HG02840 (cell line): Measurements from ENCODE around the gene UVSSA.
"Not testable (repeated sequence)": the region's sequence is repeated elsewhere in the genome, so short reads cannot be mapped to it uniquely, and the experiment has no call there.

ENCODE experiments used
- ATAC-seq: cut with Tn5 transposase; IDR thresholded peaks from one replicate; pipeline ENCODE4 v1.9.1; 2021; ENCODE audit warnings: mild to moderate bottlenecking, moderate library complexity, moderate number of reproducible peaks; ENCODE audit not compliant: unreplicated experiment, low FRiP score

Gene UVSSA

DNA sequence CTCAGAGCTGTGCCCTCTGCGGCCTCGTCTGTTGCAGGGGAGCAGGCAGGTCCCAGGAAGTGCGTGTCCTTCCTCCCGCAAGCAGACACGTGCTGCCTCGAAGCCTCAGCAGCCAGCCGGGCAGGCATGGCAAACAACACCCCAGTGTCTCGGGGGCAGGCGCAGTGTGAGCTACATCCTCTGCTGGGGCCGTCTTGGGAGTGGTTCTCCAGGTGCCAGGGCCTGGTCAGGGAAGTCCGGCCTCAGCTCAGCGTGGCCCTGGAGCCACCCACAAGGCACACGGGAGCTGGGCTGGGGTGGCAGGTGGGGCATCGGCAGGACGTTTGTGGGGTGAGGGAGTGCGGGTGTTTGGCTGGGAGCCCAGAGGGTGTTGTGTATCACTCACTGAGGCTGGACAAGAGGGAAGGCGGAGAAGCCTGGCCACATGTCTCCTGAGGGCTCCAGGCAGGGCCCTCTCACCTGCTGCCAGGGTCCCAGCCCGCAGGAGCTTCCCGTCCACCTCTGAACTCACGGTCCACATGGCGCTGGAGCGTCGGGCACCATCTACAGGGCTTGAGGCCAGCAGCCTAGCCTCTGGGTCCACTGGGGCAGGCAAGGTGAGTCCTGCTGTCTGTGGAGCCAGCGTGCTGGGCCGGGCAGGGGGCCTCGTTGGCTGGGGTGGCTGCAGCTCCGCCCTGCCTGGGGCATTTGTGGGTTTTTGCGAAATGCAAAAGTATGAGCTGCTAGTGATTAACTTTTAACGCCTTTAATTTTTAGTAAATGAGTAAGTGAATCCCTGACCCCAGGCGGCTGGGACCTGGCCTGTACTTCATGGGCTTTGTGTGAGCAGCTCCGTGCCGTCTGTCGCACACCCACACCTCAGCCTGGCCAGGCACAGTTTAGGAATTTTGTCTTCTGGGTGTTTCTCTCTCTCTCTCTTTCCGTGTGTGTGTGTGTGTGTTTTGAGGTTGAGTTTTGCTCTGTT, 17.3 kb upstream of the UVSSA start:
- no peak for ATAC-seq

DNA sequence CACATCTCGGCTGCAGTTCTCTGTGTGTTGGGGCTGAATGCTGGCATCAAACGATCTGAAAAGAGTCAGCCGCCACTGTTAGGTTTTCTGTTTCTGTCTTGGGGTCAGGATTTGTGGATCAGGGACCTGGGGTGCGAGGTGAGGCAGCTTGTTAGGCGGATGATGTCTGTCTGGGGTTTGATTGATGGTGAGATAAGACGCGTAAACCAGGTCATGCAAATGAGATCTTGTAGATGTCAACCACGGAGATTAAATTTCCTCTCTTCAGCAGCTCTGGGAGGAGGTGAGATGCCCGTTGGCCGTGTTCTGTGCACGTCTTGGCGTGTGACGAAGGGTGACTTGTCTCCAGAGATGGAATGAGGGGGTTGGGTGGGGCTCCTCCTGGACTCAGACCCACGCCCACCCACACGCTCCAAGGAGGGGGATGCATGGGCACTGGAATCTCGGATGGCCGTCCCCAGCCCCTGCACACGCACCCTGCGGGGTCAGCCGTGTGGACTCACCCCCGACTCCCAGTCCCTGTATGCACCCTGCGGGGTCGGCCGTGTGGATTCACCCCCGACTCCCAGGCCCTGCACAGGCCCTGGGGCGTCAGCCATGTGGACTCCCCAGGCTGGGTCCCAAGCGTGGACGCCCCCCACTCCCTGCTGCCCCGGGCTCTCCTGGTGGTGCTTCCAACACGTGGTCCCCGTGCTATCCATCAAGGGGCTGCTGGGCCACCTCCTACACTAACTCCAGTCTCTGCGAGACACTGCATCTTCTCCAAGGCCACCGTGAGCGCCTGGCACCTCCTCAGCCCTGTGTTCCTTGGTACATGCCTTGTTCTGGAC, 16.0 kb upstream of the UVSSA start:
- no peak for ATAC-seq

DNA sequence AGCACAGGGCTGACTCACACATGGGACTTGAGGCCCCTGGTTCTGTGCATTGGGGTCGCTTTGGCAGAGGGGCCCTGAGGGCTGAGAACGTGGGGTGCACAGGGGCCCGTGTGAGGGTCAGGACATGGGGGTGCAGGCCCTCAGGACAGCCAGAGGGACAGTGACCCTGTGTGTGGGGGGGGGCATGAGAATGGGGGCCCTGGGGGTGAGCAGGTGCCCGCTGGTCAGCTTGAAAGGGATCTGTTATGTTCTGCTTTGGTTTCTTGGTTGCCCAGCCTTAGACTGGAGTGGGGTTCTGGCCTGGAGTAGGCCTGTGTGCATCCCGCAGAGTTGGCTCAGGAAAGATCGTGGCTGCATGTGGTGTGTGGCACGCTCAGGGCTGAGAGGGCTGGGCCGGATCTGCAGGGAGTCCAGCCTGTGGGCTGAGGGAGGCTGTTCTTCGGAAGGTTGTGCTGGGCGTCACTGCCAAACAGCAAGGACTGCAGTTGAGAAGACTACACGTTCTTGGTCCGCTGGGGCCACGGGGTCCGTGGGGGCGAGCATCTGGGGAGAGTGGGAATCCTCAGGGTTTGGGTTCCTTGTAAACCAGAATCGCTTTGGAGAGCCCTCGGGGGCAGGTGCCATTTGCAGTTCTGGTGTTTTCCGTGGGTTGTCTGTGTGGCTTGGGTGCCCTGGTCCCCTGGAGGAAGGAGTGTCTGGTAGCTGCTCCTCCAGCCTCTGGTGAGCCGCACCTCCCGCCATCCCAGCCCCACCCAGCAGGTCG, 15.2 kb upstream of the UVSSA start:
- no peak for ATAC-seq

GRCh38 chr4:1332686-1333085, 14.3 kb upstream of the UVSSA start:
- ATAC-seq, result no peak

DNA sequence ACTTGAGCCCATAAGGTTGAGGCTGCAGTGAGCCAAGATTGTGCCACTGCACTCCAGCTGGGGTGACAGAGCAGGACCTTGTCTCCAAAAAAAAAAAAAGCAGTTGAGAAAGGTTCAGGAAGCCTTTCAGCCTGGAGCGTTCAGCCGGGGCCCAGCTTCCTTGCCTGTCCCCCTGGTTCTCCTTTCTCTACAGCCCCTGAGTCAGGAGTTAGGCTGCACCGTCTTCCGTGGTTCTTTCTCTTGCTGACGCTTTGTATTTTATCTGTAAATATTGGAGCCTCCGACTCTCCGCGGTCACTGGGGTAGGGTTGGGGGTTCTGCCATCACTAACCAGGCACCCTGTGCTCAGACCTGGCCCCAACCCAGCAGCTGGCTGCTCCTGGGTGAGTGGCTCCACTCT, 13.8 kb upstream of the UVSSA start:
- no peak for ATAC-seq

- not testable (repeated sequence) for ATAC-seq
Observed at GRCh38 chr4:1333851-1334578, 13.0 kb upstream of the UVSSA start.

DNA sequence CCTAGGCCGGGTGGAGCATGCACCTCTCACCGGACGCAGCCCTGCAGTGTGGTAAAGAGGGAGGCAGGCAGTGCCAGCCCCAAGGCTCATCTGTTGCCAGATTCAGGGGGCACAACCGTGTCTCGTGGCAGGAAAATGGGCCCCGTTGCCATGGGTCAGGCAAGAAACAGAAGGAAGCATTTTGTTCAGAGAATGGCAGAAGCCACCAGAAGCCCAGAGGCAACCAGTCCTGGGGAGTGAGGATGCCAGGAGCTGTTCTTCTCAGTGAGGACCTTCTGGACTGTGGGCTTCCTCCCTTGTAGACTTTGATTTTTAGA, 12.5 kb upstream of the UVSSA start:
- no peak for ATAC-seq

DNA sequence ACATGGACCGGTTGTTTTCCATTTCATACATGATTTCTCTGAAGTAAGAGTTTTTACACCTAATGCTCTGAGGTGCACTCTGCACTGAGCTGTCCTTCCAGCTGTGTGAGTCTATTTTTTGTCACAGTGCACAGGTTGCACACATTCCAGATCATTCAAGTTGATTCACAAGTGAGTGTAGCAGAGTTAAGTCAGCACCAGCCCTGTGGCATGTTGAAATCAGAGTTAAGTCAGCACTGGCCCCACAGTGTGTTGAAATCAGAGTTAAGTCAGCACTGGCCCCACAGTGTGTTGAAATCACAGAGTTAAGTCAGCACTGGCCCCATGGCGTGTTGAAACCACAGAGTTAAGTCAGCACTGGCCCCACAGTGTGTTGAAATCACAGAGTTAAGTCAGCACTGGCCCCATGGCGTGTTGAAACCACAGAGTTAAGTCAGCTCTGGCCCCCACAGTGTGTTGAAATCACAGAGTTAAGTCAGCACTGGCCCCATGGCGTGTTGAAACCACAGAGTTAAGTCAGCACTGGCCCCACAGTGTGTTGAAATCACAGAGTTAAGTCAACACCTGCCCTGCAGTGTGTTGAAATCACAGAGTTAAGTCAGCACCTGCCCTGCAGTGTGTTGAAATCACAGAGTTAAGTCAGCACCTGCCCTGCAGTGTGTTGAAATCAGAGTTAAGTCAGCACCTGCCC, 11.7 kb upstream of the UVSSA start:
- not testable (repeated sequence) for ATAC-seq

- no peak for ATAC-seq
Observed at GRCh38 chr4:1336088-1336491, 10.9 kb upstream of the UVSSA start.

- no peak for ATAC-seq
Observed at GRCh38 chr4:1337376-1337831, 9.6 kb upstream of the UVSSA start.

DNA sequence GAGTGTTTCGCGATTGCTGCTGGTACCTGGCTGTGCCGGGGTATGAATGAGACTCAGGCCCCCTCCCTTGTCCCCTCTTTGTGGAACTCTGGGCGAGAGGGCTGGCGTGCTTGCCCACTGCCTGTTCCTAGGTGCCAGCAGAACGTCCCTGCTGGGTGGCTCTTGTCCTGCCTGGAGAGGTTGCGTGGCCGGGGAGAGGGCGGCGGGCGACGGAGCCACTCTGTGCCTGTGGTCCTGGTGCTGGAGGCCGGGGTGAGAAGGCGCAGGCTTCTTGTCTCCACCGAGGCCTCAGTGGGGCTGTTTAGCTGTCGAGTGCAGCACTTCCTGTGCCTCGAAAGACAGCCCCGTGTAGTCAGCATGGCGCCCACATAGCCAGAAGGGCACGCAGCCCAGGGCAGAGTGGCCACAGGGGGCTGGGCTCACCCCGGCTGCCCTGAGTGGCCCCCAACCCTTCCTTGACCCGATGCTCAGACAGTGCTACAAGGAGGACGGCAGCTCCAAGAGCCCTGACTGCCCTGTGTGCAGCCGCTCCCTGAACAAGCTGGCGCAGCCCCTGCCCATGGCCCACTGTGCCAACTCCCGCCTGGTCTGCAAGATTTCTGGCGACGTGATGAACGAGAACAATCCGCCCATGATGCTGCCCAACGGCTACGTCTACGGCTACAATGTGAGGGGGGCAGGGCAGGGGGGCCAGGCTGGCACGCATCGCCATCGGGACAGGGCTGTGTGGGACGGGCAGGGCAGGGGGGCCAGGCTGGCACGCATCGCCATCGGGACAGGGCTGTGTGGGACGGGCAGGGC, 8.9 kb upstream of the UVSSA start:
- ATAC-seq, result no peak

DNA sequence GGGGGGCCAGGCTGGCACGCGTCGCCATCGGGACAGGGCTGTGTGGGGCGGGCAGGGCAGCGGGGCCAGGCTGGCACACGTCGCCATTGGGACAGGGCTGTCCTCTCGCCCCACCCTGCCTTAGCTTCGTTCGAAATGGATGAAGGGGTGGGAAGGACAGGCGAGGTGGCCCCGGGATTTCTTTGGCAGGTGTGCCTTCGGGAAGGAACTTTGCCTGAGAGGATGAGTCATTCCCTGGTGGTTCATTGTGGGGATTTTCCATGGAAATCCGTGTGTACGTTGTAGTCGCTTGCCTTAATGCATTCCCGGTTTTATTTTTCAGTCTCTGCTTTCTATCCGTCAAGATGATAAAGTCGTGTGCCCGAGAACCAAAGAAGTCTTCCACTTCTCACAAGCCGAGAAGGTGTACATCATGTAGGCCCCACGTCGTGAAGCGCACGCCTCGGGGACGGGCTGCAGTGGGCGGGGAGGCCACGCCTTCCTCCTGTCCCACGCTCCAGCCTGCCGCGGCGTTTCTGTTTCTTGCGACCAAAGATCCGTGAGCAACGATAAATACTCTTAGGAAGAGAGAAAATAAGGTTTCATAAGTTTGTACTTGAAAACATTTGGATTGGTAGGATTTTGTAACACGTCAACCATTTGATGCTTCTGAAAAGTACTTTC, 8.1 kb upstream of the UVSSA start:
- ATAC-seq, result no peak

DNA sequence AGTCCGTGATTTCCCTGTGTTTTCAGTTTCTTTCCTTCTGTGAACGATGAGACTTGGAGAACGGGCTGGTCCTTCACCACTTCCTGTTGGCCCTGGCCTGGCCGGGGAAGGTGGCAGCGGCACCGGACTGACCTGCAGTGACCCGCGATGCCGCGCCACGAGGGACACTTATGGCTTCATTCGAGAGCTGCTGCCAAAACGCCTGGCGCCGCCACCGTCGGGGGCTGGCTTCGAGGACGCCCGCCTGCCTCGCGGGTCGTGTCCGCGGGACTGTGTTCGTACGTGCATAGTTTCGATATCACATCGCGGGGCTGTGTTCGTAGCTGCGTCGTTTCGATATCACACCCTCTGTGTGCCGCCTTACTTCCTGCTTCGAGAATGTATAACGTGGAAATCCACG, 7.5 kb upstream of the UVSSA start:
- ATAC-seq, result no peak

DNA sequence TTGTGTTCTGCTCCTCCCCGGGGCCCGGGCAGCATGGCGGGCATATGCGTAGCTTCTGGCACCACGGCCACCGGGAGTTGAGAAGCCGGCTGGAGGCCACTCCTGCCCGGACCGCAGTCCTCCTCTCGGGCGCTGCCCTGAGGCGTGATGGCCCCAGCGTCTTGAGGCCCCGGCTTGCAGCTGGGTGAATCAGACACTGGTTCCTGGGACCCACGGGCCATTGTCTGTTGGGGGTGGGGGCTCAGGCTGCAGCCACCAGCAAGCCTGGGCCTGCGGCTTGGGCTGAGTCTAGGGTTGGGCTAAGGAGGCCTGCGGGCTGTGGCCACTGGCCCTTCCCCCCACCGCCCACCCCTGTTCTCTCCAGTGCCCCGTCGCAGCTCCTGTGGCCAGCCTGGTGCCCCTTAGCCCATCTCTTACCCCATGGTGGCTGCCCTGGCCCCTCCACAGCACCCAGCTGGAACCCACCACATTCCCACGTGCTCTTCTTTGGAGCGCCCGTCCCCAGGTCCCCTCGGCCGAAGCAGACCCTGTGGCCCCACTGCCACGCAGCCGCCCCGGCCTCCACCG, 6.7 kb upstream of the UVSSA start:
- ATAC-seq, result no peak

DNA sequence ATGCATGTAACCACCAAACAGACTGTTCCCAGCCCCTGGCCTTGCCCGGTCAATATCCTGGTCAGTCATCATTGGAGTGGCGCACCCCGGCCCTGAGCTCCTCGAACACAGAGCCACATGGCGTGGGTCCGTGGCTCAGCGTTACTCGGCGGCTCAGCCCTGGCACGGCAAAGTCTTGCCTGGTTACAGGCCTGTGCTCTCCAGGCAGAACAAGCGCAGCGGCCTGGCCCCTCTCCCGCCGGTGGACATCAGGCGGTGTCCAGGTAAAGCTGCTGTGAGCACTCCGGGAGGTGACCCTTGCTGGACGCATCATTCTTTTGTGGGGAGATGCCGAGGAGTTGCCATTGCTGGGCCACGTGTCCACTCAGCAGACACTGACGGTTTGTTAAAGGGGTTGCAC, 6.1 kb upstream of the UVSSA start:
- no peak for ATAC-seq

- ATAC-seq, result no peak
Observed at GRCh38 chr4:1342003-1342402, 5.0 kb upstream of the UVSSA start.

DNA sequence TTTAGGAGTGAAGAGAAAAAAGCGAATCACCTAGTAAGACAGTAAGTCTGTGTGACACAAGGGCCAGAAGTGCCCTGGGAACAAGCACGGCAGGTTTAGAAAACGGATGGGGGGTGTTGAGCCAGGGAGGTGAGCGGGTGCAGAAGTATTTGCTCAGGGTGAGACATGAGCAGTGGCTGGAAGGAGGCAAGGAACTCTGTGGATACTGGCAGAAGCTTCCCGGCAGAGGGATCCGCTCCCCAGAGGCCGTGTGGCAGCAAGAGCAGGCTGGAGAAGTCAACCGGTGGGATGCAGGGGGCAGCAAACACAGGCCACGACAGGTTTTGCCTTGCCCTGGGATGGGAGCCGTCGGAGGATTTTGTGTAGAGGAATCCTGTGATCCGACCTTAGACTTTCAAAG, 2.3 kb upstream of the UVSSA start:
- ATAC-seq, result no peak
